Stimulated activated CD4-positive, alpha-beta T cell treated with anti-CD3 and anti-CD28 coated beads, Interleukin-12 subunit alpha, Interleukin-12 subunit beta, amount 100 ng/mL, for 48 hours (primary cell): ENCODE measurements around the gene GABBR2.

Experiments used
- DNase-seq, 3 donors: peaks; one replicate each; pipeline ENCODE4 v3.0.0-alpha.2; 2020; ENCODE audit warnings: low read depth in 2 of 3, low spot score in 1 of 3

The GABBR2 gene

GRCh38 chr9:98241357-98242300 is 467.1 kb downstream of the GABBR2 start:
- no peak for DNase-seq

DNA sequence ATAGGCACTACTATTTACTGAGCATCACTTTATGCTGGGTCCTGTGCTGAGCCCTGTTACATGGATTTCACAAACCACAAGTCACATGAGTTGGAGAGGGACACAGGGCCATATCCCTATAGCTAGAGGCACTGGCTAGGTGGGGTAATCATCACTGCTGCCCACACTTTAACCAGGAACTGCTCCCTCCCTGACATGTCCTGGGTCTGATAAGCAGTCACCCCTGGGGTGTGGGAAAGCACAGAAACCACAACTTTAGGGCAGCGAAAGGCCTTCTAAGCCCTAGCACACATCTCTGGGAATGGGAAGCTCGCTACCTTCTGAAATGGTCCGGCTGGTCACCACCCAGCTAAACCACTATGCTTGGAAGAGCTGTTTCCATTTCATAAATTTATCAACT is 468.3 kb downstream of the GABBR2 start:
- DNase-seq = no peak
